Activated CD4-positive, alpha-beta T cell treated with anti-CD3 and anti-CD28 coated beads for 36 hours (primary cell): ENCODE data around the gene PKNOX2. TPM values are rescaled to one million over a fixed set of nuclear protein-coding genes. Genes with fewer than 3 reads are reported as not detected.

Experiments
- ATAC-seq: fragments of 200-7000 bp; cut with Tn5 transposase; one replicate; pipeline ENCODE4 v1.10.0; 2021; ENCODE audit warnings: mild to moderate bottlenecking, moderate library complexity
- CTCF ChIA-PET: fragments of 350-600 bp; sonication (Branson Sonifier 250); formaldehyde crosslinking; loops from one replicate; lab custom pipeline; 2021; ENCODE audit warnings: antibody characterized with exemption; lab: Charles Lee
- POLR2A ChIA-PET: fragments of 350-600 bp; sonication (Branson Sonifier 250); formaldehyde crosslinking; loops from one replicate; lab custom pipeline; 2021; ENCODE audit warnings: antibody characterized with exemption, inconsistent platforms; lab: Charles Lee
- DNase-seq: peaks from one replicate; pipeline ENCODE4 v3.0.0-alpha.2; 2020
- H3K27ac Mint-ChIP-seq: one replicate; pipeline ENCODE4 v1.8.0; 2021; ENCODE audit warnings: mixed read lengths
- H3K27me3 Mint-ChIP-seq: one replicate; pipeline ENCODE4 v1.8.0; 2021; ENCODE audit warnings: mixed read lengths
- H3K36me3 Mint-ChIP-seq: one replicate; pipeline ENCODE4 v1.8.0; 2021; ENCODE audit warnings: low read depth, mixed read lengths
- H3K4me1 Mint-ChIP-seq: one replicate; pipeline ENCODE4 v1.8.0; 2021; ENCODE audit warnings: mixed read lengths
- H3K4me3 Mint-ChIP-seq: one replicate; pipeline ENCODE4 v1.8.0; 2021; ENCODE audit warnings: mild to moderate bottlenecking, moderate library complexity, mixed read lengths
- H3K9me3 Mint-ChIP-seq: one replicate; pipeline ENCODE4 v1.8.0; 2021; ENCODE audit warnings: low read depth, mixed read lengths
- intact Hi-C, 2 experiments: fragments of 100-400 bp; cut with DNase I in 1 of 2; cut with micrococcal nuclease in 1 of 2; formaldehyde crosslinking; loops; one replicate each; pipeline versions ENCODE4 v1.14.2 to v1.15.1; 2022 to 2024; cut with DNase I, micrococcal nuclease
- total RNA-seq, 2 experiments: library from RNA; stranded (reverse); gene quantifications; one replicate each; pipeline ENCODE4 v1.2.3, GENCODE V29; 2021

The PKNOX2 gene
- total RNA-seq, 2 experiments from 2014 or later, result not detected

- ChIA-PET POLR2A (no interaction called here), CTCF (interaction anchor here (0.6 to 1.1 kb wide), 3 partner anchors 14 to 41 kb away, joined by 3 read pairs; no protein-coding TSS in a partner anchor)
- H3K27ac Mint-ChIP-seq, result no peak overlapping the region
- H3K4me3 Mint-ChIP-seq, result no peak overlapping the region
- ATAC-seq (no peak), DNase-seq (no peak)
- intact Hi-C loops, result no loop called here
- H3K4me1 Mint-ChIP-seq, result no peaks in the 10 kb centered on the region
- H3K27me3 Mint-ChIP-seq, result peaks cover 26% of the 10 kb centered on the region
- H3K36me3 Mint-ChIP-seq, result no peaks in the 10 kb centered on the region
- H3K9me3 Mint-ChIP-seq, result no peaks in the 10 kb centered on the region
Measured at GRCh38 chr11:125373426-125374391, 209.2 kb downstream of the PKNOX2 start.

GRCh38 chr11:125374398-125374797 lies 209.8 kb downstream of the PKNOX2 start:
- no peak overlapping the region for H3K4me3 Mint-ChIP-seq
- H3K27me3 Mint-ChIP-seq, result peaks cover 27% of the 10 kb centered on the region
- H3K27ac Mint-ChIP-seq, result no peak overlapping the region

DNA sequence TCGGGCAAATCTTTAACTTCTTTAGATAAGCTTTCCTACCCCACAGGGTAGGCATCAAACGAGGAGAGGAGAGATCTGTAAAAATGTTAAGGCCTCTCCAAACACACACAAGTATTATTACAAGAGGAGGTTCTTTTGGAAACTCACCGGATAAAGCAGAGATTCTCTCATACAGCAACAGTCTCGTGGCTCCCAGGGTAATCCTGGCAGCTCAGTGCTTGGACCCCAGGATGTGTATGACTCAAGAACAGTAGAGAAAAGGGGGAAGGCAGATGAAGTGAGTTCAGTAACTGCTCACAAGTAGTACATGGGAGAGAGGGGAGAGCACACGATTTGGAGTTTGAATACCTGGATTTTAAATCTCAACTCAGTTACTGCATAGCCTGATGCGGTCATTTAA lies 210.6 kb downstream of the PKNOX2 start:
- no peaks in the 10 kb centered on the region for H3K4me1 Mint-ChIP-seq
- intact Hi-C loops, result no loop called here
- ChIA-PET POLR2A (no interaction called here), CTCF (interaction anchor here (1.3 kb wide), 1 partner anchor 14 kb away, joined by 3 read pairs; no protein-coding TSS in a partner anchor)
- H3K27ac Mint-ChIP-seq, result no peak overlapping the region
- no peaks in the 10 kb centered on the region for H3K36me3 Mint-ChIP-seq
- H3K4me3 Mint-ChIP-seq, result no peak overlapping the region
- no peaks in the 10 kb centered on the region for H3K9me3 Mint-ChIP-seq
- no peak for ATAC-seq
- DNase-seq, result no peak
- H3K27me3 Mint-ChIP-seq, result peaks cover 27% of the 10 kb centered on the region

More at GRCh38 chr11:125374398-125374797, 209.8 kb downstream of the PKNOX2 start:
- ATAC-seq (no peak), DNase-seq (no peak)
- POLR2A ChIA-PET, result no interaction called here
- Mint-ChIP-seq H3K9me3 (no peaks in the 10 kb centered on the region), H3K4me1 (no peaks in the 10 kb centered on the region), H3K36me3 (no peaks in the 10 kb centered on the region)
- CTCF ChIA-PET, result interaction anchor here (1.3 kb wide), 1 partner anchor 15 kb away, joined by 3 read pairs; no protein-coding TSS in a partner anchor
- intact Hi-C loops, result no loop called here

- CTCF ChIA-PET, result no interaction called here
- intact Hi-C loops, result no loop called here
Measured at GRCh38 chr11:125376117-125376516, 211.6 kb downstream of the PKNOX2 start.

DNA sequence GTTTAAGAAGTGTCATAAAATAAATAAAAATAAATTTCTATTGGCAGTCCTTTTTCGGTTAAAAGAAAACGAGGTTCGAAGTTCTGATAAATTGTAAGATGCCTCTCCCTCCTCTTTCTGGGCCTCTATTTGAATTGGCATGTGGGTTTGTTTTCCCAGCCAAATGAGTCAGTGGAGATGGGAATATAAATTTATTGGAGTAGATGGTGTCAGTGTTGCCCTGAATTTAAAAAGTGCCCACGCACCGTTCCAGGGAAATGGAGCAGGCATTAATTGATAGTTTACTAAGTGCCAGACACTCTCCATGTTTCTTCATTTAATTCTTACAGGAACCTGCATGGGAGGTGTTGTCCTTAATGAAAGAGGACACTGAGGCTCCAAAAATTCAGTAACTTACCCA lies 212.3 kb downstream of the PKNOX2 start:
- no peaks in the 10 kb centered on the region for H3K9me3 Mint-ChIP-seq
- peaks cover 22% of the 10 kb centered on the region for H3K27me3 Mint-ChIP-seq
- CTCF ChIA-PET, result interaction anchor here (0.6 kb wide), 1 partner anchor 24 kb away, joined by 3 read pairs; no protein-coding TSS in a partner anchor
- POLR2A ChIA-PET, result no interaction called here
- DNase-seq, result no peak
- no peaks in the 10 kb centered on the region for H3K4me1 Mint-ChIP-seq
- H3K27ac Mint-ChIP-seq, result no peak overlapping the region
- intact Hi-C loops, result no loop called here
- H3K4me3 Mint-ChIP-seq, result no peak overlapping the region
- ATAC-seq, result no peak
- H3K36me3 Mint-ChIP-seq, result no peaks in the 10 kb centered on the region

More at GRCh38 chr11:125376117-125376516, 211.6 kb downstream of the PKNOX2 start:
- Mint-ChIP-seq H3K36me3 (no peaks in the 10 kb centered on the region), H3K4me3 (no peak overlapping the region), H3K27me3 (peaks cover 21% of the 10 kb centered on the region), H3K4me1 (no peaks in the 10 kb centered on the region), H3K9me3 (no peaks in the 10 kb centered on the region), H3K27ac (no peak overlapping the region)
- no peak for ATAC-seq
- DNase-seq, result no peak
- POLR2A ChIA-PET, result no interaction called here

DNA sequence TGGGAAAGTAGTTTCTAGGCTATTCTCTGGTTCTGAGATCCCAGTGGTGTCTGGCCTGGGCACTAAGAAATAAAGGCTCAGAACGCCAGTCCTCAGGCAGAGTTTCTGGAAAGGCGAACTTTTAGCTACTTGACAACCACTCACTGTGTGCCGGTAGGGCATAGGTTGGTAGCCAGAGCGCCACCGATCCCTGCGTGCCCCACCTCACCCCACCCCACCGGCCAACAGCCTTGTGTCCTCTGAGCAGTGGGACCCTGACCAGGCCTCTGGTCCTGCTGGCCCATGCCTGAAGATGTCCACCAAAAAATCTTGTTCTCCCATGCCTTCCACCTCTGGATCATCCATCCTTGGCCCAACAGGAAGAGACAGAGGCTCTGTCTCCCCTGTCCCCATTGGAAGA lies 213.5 kb downstream of the PKNOX2 start:
- ATAC-seq, result no peak
- no peak for DNase-seq
- H3K4me3 Mint-ChIP-seq, result no peak overlapping the region
- intact Hi-C loops, result no loop called here
- peaks cover 21% of the 10 kb centered on the region for H3K27me3 Mint-ChIP-seq
- POLR2A ChIA-PET, result no interaction called here
- H3K4me1 Mint-ChIP-seq, result no peaks in the 10 kb centered on the region
- H3K9me3 Mint-ChIP-seq, result no peaks in the 10 kb centered on the region
- CTCF ChIA-PET, result interaction anchor here (0.8 kb wide), 1 partner anchor 372 kb away, joined by 5 read pairs; no protein-coding TSS in a partner anchor
- H3K36me3 Mint-ChIP-seq, result no peaks in the 10 kb centered on the region
- no peak overlapping the region for H3K27ac Mint-ChIP-seq

- H3K36me3 Mint-ChIP-seq, result no peaks in the 10 kb centered on the region
- ChIA-PET POLR2A (no interaction called here), CTCF (interaction anchor here (0.8 kb wide), 1 partner anchor 371 kb away, joined by 5 read pairs; no protein-coding TSS in a partner anchor)
- intact Hi-C loops, result no loop called here
- peaks cover 21% of the 10 kb centered on the region for H3K27me3 Mint-ChIP-seq
- no peaks in the 10 kb centered on the region for H3K4me1 Mint-ChIP-seq
- H3K27ac Mint-ChIP-seq, result no peak overlapping the region
- ATAC-seq (no peak), DNase-seq (no peak)
- H3K4me3 Mint-ChIP-seq, result no peak overlapping the region
- no peaks in the 10 kb centered on the region for H3K9me3 Mint-ChIP-seq
Measured at GRCh38 chr11:125378571-125378970, 214.0 kb downstream of the PKNOX2 start.

DNA sequence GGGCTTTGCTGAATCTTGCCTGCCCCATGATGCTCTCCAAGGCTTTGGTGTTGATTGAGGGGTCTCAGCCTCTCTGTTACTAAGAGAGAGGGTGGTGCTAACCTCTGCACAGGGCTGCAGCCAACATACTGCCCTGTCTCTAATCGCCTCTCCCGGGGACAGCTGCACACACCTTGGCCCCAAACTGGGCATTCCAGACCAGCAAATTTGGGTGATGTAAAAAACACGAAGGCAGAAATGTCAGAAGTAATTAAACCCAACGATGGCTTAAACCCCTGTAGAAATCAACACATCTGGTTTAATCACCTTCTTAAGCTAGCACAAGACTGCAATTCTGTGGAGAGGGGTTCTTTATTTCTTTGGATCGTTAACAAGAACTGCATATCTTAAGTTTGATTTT lies 215.0 kb downstream of the PKNOX2 start:
- Mint-ChIP-seq H3K27ac (no peak overlapping the region), H3K36me3 (no peaks in the 10 kb centered on the region), H3K4me1 (no peaks in the 10 kb centered on the region), H3K9me3 (no peaks in the 10 kb centered on the region), H3K27me3 (peaks cover 18% of the 10 kb centered on the region), H3K4me3 (no peak overlapping the region)
- ChIA-PET POLR2A (no interaction called here), CTCF (no interaction called here)
- ATAC-seq (no peak), DNase-seq (no peak)
- intact Hi-C loops, result no loop called here

DNA sequence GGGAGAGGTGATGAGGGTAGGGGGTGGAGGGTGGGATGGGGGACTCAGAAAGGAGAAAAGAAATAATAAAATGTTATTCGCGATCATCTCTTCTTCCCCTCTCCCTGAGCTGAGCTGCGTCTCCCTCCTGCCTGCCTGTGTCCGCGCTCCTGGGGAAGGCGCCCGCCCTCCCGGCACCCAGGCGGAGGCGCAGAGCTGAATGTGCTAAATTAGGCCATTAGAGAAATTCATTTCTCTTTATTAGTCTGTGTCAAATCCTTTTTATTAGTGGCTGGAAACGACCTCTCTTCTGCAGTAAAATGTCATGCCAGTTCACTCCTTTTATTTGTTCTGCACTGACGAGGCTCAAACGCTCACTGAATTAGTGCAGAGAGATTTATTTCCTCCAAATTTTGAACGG lies 215.4 kb downstream of the PKNOX2 start:
- Mint-ChIP-seq H3K27ac (no peak overlapping the region), H3K27me3 (peaks cover 18% of the 10 kb centered on the region), H3K4me1 (no peaks in the 10 kb centered on the region), H3K36me3 (no peaks in the 10 kb centered on the region), H3K9me3 (no peaks in the 10 kb centered on the region), H3K4me3 (no peak overlapping the region)
- CTCF ChIA-PET, result no interaction called here
- no peak for ATAC-seq
- no peak for DNase-seq
- POLR2A ChIA-PET, result no interaction called here
- intact Hi-C loops, result no loop called here

- ATAC-seq, result no peak
- CTCF ChIA-PET, result interaction anchor here (0.6 kb wide), 1 partner anchor 47 kb away, joined by 3 read pairs; no protein-coding TSS in a partner anchor
- peaks cover 18% of the 10 kb centered on the region for H3K27me3 Mint-ChIP-seq
- POLR2A ChIA-PET, result no interaction called here
- H3K36me3 Mint-ChIP-seq, result no peaks in the 10 kb centered on the region
- no peak for DNase-seq
- intact Hi-C loops, result no loop called here
- H3K27ac Mint-ChIP-seq, result no peak overlapping the region
- no peaks in the 10 kb centered on the region for H3K9me3 Mint-ChIP-seq
- no peak overlapping the region for H3K4me3 Mint-ChIP-seq
- no peaks in the 10 kb centered on the region for H3K4me1 Mint-ChIP-seq
Measured at GRCh38 chr11:125380756-125381445, 216.3 kb downstream of the PKNOX2 start.

DNA sequence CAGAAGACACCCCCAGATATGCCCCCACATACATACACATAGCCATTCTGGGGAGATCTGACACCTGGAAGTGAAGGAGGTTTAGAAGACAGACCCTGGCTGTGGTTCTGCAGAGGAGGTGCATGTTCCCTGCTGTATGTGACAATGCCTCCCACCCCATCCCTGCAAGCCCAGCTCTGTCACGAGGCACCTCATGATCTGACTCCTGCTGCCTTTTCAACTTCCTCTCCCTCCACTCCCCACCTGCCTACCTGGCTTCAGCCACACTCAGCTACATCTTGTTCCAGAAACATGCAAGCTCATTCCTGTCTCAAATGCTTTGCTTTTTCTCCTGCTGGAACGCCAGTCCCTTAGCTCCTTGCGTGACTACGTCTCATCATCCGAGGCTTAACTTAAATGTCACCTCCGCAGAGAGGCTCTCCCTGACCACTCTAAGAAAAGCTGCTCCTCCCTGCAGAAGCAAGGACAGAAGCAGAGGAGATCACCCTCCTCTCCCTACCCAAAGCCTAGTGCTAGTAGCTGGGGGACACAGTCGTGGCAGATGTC lies 217.0 kb downstream of the PKNOX2 start:
- no peaks in the 10 kb centered on the region for H3K4me1 Mint-ChIP-seq
- H3K27ac Mint-ChIP-seq, result no peak overlapping the region
- no peak overlapping the region for H3K4me3 Mint-ChIP-seq
- peaks cover 17% of the 10 kb centered on the region for H3K27me3 Mint-ChIP-seq
- intact Hi-C loops, result no loop called here
- POLR2A ChIA-PET, result no interaction called here
- H3K9me3 Mint-ChIP-seq, result no peaks in the 10 kb centered on the region
- no peaks in the 10 kb centered on the region for H3K36me3 Mint-ChIP-seq
- CTCF ChIA-PET, result interaction anchor here (0.6 kb wide), 1 partner anchor 46 kb away, joined by 3 read pairs; no protein-coding TSS in a partner anchor
- ATAC-seq (no peak), DNase-seq (no peak)
